Activated T-helper 1 cell treated with Interleukin-2 at 50 U/mL for 16 hours (primary cell): Measurements from ENCODE around the gene PLEKHM1.

Experiments
- DNase-seq: peaks from one replicate; pipeline ENCODE4 v3.0.0-alpha.2; 2020; ENCODE audit warnings: low read depth

The PLEKHM1 gene

DNA sequence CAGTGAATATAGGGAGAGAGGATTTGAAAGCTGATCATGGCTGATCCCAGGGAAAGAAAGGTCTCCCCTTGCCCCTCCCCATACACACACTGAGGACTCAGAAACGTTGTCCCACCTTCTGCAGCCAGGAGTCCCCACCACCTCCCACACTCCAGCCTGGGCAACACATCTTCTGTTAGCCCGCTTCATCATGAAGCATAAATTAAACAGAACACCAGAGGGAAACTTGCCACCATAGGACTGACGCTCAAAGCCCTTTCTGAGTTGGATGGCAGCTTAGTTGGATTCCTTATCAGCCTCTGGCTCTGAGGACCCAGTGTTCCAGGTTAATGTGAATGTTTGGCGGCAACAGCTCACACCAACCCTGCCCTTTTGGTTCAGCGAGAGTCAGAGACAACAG, 91.7 kb downstream of the PLEKHM1 start:
- no peak for DNase-seq

DNA sequence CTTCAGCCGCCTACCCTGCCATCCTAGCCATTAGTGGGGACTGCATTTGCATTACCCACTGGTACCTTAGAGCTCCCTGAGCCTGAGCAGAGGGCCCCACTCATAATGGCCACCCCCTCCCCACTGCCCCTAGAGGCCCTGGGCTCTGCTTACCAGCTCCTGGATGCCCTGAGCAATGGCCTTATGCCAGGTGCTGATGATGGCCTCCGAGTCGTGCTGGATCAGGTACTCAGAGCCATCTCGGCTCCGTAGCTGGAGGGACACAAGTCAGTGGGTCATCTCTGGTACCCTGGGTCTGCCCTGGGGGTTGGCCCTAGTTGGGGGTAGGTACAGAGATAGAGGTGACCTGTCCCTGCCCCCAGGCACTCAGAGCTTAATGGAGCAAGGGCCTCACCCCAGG, 92.7 kb downstream of the PLEKHM1 start:
- DNase-seq, result no peak

DNA sequence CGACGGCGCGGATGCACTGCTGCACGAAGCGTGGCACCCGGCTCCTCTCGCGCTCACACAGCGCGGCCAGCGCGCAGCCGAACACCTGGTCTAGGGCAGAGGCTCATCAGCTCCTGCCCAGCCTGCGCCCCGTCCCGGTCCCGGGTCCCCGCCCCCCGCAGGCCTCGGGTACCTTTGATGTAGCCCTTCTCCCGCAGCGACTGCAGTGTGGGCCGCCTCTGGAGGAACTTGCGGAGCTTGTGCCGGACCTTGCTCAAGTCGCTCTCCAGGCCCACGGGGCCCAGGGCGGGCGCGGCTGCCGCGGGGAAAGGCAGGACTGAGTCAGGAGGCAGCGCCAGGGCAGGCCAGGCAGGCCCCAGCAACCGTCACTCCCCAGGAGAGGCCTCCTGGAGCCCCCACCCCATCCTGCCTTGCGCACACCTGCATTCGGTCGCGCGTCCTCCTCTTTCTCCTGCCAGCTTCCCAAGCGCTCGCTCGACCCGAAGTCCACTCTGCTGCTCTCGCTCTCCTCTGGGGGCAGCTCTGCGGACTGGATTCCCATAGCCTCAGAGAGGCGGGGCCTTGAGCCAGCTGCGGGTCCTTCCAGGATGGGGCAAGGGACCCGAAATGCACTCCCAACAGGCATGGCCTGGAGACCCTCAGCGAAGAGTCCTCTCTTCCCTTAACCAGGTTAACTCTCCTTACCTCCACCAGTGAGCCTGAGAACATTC, 93.9 kb downstream of the PLEKHM1 start:
- DNase-seq, result no peak

DNA sequence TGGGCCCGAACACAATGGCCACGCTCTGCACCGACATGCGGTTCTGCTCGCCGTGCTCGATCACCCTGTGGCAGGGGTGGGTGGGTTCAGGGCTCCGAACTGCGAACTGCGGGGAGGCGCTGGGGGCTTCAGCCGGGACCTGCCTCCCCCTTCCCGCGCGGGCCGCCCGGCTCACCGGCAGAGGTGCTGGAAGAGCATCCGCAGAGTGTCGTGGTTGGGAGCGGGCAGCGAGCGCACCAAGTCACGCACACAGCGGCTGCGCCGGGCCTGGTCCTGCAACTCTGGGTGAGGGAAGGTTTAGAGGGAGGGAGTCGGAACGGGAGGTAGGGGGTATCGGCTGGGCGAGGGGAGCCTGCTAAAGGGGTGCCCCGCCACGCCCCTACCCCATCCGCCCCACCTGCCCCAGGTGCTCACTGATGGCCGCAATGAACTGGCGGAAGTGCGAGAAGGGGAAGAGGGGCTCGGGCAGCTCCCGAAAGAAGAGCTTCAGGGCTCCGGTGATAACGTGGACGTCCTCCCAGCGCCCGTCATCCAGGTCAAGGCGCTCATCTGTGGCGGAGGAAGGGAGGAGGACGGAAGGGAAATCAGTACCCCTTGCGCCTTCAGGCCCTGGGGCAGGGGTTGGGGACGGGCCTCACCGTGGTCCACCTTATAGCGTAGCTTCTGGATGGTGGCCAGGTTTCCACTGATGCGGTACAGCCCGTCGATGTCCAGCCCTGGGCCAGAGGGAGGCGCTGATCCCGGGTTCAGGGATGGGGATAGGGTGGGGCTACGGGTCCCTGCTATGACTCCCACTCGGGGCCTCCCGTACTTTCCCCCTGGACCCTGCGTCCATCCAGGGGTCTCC, 94.7 kb downstream of the PLEKHM1 start:
- DNase-seq, result no peak

DNA sequence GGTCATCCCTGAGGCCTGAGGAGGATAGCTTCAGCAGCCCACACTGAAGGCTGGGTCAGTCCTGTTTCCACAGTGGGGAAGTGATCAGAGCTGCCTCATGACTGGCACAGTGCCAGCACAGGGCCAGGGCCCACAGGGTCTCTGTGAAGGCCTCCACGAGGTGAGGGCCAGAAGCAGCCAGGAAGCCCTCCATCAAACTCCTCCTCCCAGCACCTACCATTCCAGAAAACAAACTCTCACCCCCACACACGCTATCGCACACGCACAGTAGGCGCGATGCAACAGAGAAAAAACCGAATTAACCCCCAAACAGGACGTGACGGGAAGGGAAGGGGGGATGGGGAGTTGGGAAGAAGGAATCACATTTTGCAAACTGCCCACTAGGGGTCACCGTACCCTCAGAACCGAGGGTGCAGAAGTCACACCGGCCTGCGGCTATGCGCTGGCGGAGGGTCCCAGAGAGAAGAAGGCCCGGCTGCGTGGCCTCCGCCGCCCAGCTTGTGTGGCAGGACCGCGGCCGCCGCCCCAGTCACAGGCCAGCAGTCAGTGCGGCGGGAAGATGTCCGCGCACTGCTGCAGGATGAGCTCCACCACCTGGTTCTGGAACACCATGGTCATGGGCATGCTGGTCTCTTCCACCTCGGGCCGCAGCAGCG, 95.5 kb downstream of the PLEKHM1 start:
- DNase-seq, result peak; percentile 15

DNA sequence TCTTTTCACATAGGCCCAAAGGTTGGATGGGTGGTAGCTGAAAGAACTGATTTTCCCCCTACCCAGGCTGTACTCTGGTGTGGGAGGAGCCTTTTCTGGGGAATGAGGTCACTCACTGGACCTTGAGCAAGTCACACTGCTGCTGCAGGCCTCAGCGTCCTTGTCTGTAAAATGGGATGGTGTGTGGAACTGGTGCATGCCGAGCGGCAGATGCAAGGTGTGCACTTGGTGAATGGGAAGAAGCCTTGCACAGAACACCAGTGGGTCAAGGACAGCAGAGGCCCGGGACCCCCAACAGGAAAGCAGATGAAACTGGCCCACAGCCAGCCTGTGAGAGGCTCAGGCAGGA, 96.0 kb downstream of the PLEKHM1 start:
- DNase-seq, result no peak

DNA sequence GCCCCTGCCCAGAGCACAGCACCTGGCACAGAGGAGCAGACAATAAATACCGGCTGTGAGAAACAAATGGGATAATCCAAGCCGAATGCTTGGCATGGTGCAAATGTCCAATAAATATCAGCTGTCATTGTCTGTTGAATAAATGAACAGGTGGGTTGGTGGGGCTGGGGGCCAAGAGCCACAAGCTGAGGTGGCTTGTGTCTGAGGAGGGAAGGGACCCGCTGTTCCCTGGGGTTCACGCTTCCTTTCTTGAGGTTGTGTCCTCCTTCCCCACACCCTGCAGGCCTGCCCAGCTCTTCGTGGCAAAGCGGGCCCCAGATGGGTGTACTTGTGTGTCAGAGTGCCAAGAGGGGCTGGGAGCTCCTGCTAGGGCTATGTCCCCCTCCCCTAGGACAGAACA, 96.4 kb downstream of the PLEKHM1 start:
- no peak for DNase-seq

DNA sequence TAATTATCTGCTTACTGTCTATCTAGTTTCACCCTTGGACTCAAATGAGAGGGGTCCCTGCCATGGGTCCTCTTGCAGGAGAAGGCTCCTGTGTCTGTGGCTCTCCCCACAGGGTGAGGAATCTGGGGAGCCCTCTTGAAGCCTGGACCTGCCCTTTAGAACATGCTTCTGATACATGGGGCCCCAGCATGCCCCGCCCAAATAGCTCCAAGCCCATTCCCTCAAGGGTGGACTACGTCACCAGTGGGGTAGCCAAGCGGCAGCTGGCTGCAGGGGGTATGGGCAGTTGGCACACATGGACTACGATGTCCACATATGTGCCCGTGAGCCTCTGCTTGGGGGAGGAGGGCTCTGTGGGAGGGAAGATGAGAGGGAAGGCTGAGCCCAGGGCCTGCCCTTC, 97.1 kb downstream of the PLEKHM1 start:
- DNase-seq, result no peak

DNA sequence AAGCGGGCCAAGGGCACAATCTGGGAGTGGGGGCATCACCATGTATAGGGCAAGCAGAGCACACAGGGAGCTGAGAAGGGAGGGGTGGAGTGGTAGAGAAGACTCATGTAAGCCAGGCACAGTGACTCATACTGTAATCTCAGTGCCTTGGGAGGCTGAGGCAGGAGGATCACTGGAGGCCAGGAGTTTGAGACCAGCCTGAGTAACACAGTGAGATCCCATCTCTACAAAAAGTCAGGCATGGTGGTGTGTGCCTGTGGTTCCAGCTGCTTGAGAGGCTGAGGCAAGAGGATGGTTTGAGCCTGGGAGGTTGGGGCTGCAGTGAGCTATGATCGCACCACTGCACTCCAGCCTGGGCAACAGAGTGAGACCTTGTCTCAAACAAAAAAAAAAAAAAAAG, 98.6 kb downstream of the PLEKHM1 start:
- DNase-seq, result no peak

DNA sequence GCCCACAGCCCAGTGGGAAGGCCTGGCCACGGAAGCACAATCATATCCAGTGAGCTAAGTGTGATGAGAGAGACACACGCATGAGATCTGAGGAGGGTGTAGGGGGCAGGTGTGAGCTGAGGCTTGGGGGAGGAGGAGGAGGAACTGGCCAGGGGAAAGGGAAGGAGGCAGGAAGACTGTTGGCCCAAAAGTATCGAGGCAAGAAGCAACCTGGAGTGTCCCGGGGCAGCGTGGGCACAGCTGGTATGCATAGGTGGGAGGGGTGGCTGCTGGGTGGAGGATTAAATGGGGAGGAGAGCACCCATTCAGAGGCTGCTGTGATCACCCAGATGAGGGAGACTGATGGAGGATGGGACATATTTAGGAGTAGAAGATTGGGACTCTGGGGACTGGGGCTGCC, 99.2 kb downstream of the PLEKHM1 start:
- DNase-seq, result no peak

DNA sequence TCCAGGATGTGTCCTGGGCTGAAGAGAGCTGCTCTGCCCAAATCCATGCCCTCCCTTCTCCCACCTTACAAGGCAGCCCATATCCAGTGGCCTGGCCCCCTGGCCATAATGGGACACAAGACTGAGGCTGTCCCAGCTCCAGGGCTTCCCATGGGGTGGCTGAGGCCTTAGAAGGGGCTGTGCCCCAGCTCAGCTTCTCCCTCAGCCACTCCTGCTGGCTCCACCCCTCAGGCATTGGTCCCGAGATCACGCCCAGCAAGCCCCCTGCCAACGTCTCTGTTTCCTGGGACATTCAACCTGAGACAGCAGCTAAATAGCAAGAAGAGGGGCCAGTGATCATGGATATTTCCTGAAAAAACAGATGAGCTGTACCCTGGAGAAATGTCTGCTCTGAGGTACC, 101.2 kb downstream of the PLEKHM1 start:
- no peak for DNase-seq

DNA sequence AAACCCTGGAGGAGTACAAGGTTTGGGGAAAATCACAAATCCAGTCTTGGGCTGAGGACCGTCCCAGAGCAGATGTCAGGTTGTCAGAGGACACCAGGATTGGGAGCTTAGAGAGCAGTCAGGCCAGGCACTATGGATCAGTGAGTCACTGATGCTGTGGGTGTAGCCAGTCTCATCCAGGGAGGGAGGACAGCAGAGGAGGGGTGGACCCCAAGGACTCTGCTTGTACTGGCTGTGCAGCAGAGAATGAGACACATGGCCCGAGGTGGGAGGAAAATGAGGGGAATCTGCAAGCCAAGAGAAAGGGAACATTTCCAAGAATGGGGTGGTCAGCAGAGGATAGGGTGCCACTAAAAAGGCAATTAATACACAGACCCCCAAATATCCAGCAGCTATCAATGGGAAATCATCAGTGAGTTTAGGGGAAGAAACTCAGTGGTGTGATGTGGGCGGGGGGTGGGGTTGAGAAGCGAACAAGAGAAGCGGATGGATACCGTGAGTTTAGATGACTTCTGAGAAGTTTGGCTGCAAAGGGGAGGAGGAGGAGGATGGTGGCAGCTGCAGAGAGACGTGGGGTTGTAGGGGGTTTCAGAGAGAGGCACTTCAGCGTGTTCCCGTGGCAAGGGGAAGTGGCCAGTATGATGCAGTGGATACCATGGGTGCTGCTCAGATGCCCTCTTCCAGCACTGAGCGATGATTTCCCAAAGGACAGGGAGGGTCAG, 101.8 kb downstream of the PLEKHM1 start:
- DNase-seq, result no peak

DNA sequence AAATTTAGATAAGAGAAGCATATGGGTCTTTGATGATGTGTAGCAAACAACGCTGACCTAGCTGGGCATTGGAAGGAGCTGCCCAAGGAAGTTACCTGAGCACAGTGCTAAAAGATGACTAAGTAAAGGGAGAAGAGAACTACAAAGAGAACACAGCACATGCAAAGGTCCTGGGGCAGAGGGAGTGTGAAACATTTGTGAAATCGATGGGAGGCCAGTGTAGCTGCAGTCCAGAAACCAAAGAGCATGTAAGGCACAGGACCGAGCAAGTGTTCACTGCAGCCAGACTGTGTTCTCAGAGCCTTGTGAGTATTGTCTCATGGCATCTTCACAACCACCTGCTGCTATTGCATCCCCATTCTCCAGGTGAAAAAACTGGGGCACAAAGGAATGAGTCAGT, 102.8 kb downstream of the PLEKHM1 start:
- DNase-seq, result no peak

DNA sequence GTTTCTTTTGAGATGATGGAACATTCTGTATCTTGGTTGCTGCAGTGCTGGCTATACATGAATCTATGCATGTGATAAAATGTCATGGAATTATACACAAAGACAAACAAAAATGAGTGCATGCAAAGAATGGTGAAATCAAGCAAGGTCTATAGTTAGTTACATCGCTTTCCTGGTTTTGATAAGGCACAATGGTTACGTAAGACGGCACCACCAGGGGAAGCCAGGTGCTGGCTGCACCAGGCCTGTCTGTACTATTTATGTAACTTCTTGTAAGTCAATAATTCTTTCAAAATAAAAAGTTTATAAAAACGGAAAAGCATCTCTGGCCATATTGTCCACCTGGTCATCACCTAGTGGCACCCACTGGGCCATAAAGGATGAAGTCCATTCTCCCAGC, 104.3 kb downstream of the PLEKHM1 start:
- DNase-seq, result no peak
